HEK293 (cell line): Measurements from ENCODE around the gene TGM6.

Experiments used
- CTCF ChIA-PET: fragments of 350-600 bp; formaldehyde crosslinking; extraction: SDS; loops from one replicate; lab custom pipeline; 2021; ENCODE audit warnings: antibody characterized with exemption; lab: Yijun Ruan, JAX
- POLR2A ChIA-PET: fragments of 300-600 bp; formaldehyde crosslinking; extraction: SDS; loops from one replicate; lab custom pipeline; 2020; ENCODE audit warnings: antibody characterized with exemption, inconsistent platforms; lab: Yijun Ruan, JAX
- H3K27ac ChIP-seq: fragments of 200-500 bp; sonication (Bioruptor generic); 2 replicates; pipeline ENCODE4 v1.5.1; 2014; ENCODE audit warnings: low read depth, low read length, control low read depth, inconsistent platforms; ENCODE audit errors: extremely low read depth
- H3K36me3 ChIP-seq, 2 experiments: fragments of 200-500 bp in 1 of 2; sonication (Bioruptor generic) in 1 of 2; 1 replicate in 1 of 2; 2 replicates in 1 of 2; pipeline ENCODE4 v1.5.1; 2014 to 2017; ENCODE audit warnings: inconsistent platforms in 2 of 2, low read length in 2 of 2; ENCODE audit not compliant: control insufficient read depth in 2 of 2, insufficient read depth in 1 of 2
- H3K4me1 ChIP-seq: fragments of 200-500 bp; sonication (Bioruptor generic); 2 replicates; pipeline ENCODE4 v1.5.1; 2014; ENCODE audit warnings: mild to moderate bottlenecking, low read length, inconsistent platforms; ENCODE audit not compliant: control insufficient read depth, insufficient read depth
- H3K4me3 ChIP-seq: 2 replicates; pipeline ENCODE4 v1.5.1; 2011; ENCODE audit warnings: low read depth, mild to moderate bottlenecking, control low read depth, low read length, moderate library complexity
- H3K9me3 ChIP-seq: fragments of 200-500 bp; sonication (Bioruptor generic); 2 replicates; pipeline ENCODE4 v1.5.1; 2014; ENCODE audit warnings: low read depth, low read length, inconsistent platforms; ENCODE audit not compliant: control insufficient read depth, insufficient read depth
- KLF16 ChIP-seq: fragments of 450-650 bp; formaldehyde crosslinking; IDR thresholded peaks from 2 replicates; pipeline ENCODE4 v1.5.1; 2017; ENCODE audit warnings: missing biosample characterization, missing genetic modification characterization
- KLF9 ChIP-seq: fragments of 450-650 bp; formaldehyde crosslinking; IDR thresholded peaks from 2 replicates; pipeline ENCODE4 v1.5.1; 2016; ENCODE audit warnings: missing biosample characterization, missing genetic modification characterization, low read depth
- MZF1 ChIP-seq: fragments of 450-650 bp; formaldehyde crosslinking; IDR thresholded peaks from 2 replicates; pipeline ENCODE4 v1.5.1; 2017; ENCODE audit warnings: missing biosample characterization, missing genetic modification characterization, borderline replicate concordance
- PRDM4 ChIP-seq: fragments of 450-650 bp; formaldehyde crosslinking; IDR thresholded peaks from 2 replicates; pipeline ENCODE4 v1.5.1; 2017; ENCODE audit warnings: missing biosample characterization, missing genetic modification characterization
- SALL2 ChIP-seq: fragments of 450-650 bp; formaldehyde crosslinking; IDR thresholded peaks from 2 replicates; pipeline ENCODE4 v1.5.0; 2017; ENCODE audit warnings: missing biosample characterization, mild to moderate bottlenecking, missing genetic modification characterization, borderline replicate concordance
- SP2 ChIP-seq: fragments of 450-650 bp; formaldehyde crosslinking; IDR thresholded peaks from 2 replicates; pipeline ENCODE4 v1.5.1; 2016; ENCODE audit warnings: missing biosample characterization, missing genetic modification characterization
- WT1 ChIP-seq: fragments of 450-650 bp; formaldehyde crosslinking; IDR thresholded peaks from 2 replicates; pipeline ENCODE4 v1.5.1; 2016; ENCODE audit warnings: missing biosample characterization, missing genetic modification characterization
- ZNF211 ChIP-seq: fragments of 450-650 bp; formaldehyde crosslinking; IDR thresholded peaks from 2 replicates; pipeline ENCODE4 v1.5.1; 2016; ENCODE audit warnings: low read depth, missing biosample characterization, missing genetic modification characterization
- ZNF366 ChIP-seq: fragments of 450-650 bp; formaldehyde crosslinking; conservative IDR thresholded peaks from 2 replicates; pipeline ENCODE4 v1.5.1; 2016; ENCODE audit warnings: missing biosample characterization, missing genetic modification characterization
- ZNF398 ChIP-seq: fragments of 450-650 bp; formaldehyde crosslinking; IDR thresholded peaks from 2 replicates; pipeline ENCODE4 v1.5.1; 2017; ENCODE audit warnings: missing biosample characterization, missing genetic modification characterization
- ZNF423 ChIP-seq: fragments of 450-650 bp; formaldehyde crosslinking; IDR thresholded peaks from 2 replicates; pipeline ENCODE4 v1.5.1; 2016; ENCODE audit warnings: missing biosample characterization, missing genetic modification characterization
- ZNF48 ChIP-seq: fragments of 450-650 bp; formaldehyde crosslinking; IDR thresholded peaks from 2 replicates; pipeline ENCODE4 v1.5.1; 2016; ENCODE audit warnings: missing biosample characterization, missing genetic modification characterization
- ZNF561 ChIP-seq: fragments of 450-650 bp; IDR thresholded peaks from 2 replicates; pipeline ENCODE4 v1.5.1; 2018; ENCODE audit warnings: missing biosample characterization, missing genetic modification characterization, borderline replicate concordance
- ZNF610 ChIP-seq: fragments of 450-650 bp; formaldehyde crosslinking; IDR thresholded peaks from 2 replicates; pipeline ENCODE4 v1.5.1; 2016; ENCODE audit warnings: missing biosample characterization, missing genetic modification characterization, borderline replicate concordance
- ZNF658 ChIP-seq: fragments of 450-650 bp; formaldehyde crosslinking; IDR thresholded peaks from 2 replicates; pipeline ENCODE4; 2016; ENCODE audit warnings: missing biosample characterization, missing genetic modification characterization
- ZNF660 ChIP-seq: fragments of 450-650 bp; IDR thresholded peaks from 2 replicates; pipeline ENCODE4 v1.5.1; 2018; ENCODE audit warnings: missing biosample characterization, mild to moderate bottlenecking, missing genetic modification characterization
- ZNF776 ChIP-seq: fragments of 450-650 bp; formaldehyde crosslinking; IDR thresholded peaks from 2 replicates; pipeline ENCODE4 v1.5.0; 2017; ENCODE audit warnings: missing biosample characterization, missing genetic modification characterization, borderline replicate concordance
- ZNF777 ChIP-seq: fragments of 450-650 bp; formaldehyde crosslinking; IDR thresholded peaks from 2 replicates; pipeline ENCODE4 v1.5.1; 2017; ENCODE audit warnings: missing biosample characterization, missing genetic modification characterization, borderline replicate concordance
- ZNF830 ChIP-seq: fragments of 450-650 bp; IDR thresholded peaks from 2 replicates; pipeline ENCODE4 v1.5.0; 2018; ENCODE audit warnings: missing biosample characterization, missing genetic modification characterization, low read depth, mild to moderate bottlenecking, moderate library complexity

The TGM6 gene

GRCh38 chr20:2387580-2387979 is 6.9 kb downstream of the TGM6 start:
- Histone ChIP-seq H3K36me3 (no peaks in the 10 kb centered on the region), H3K4me1 (no peaks in the 10 kb centered on the region), H3K27ac (no peak overlapping the region), H3K9me3 (no peaks in the 10 kb centered on the region), H3K4me3 (no peak overlapping the region)
- CTCF ChIA-PET = interaction anchor here (0.6 to 4.0 kb wide), 35 partner anchors 8 to 286 kb away, joined by 3 to 58 read pairs (median 5); no protein-coding TSS in a partner anchor
- POLR2A ChIA-PET = interaction anchor here (0.7 to 1.3 kb wide), 3 partner anchors 72 to 264 kb away, joined by 3 to 4 read pairs (median 3); partner anchors contain the start of gene SNRPB
- TF ChIP-seq ZNF776 (tag by site-specific recombination) (no peak), ZNF610 (tag by site-specific recombination) (no peak), WT1 (tag by site-specific recombination) (no peak), ZNF48 (tag by site-specific recombination) (no peak), SP2 (tag by site-specific recombination) (no peak), SALL2 (tag by site-specific recombination) (no peak)

GRCh38 chr20:2390951-2391675 is 10.4 kb downstream of the TGM6 start:
- ChIA-PET CTCF (interaction anchor here (0.8 to 1.1 kb wide), 2 partner anchors 8 to 384 kb away, joined by 3 read pairs; no protein-coding TSS in a partner anchor), POLR2A (no interaction called here)
- Histone ChIP-seq H3K4me1 (no peaks in the 10 kb centered on the region), H3K27ac (no peak overlapping the region), H3K36me3 (no peaks in the 10 kb centered on the region), H3K4me3 (no peak overlapping the region), H3K9me3 (no peaks in the 10 kb centered on the region)
- no peak for TF ChIP-seq PRDM4 (tag by site-specific recombination)
- TF ChIP-seq ZNF423 (tag by site-specific recombination) = no peak
- no peak for TF ChIP-seq KLF16 (tag by site-specific recombination)
- no peak for TF ChIP-seq ZNF658
- TF ChIP-seq ZNF366 (tag by site-specific recombination) = no peak
- TF ChIP-seq ZNF211 = no peak
- TF ChIP-seq MZF1 (tag by site-specific recombination) = no peak
- TF ChIP-seq ZNF398 = no peak
- no peak for TF ChIP-seq ZNF777 (tag by site-specific recombination)
- TF ChIP-seq ZNF561 (tag by site-specific recombination) = no peak
- TF ChIP-seq ZNF830 (tag by site-specific recombination) = no peak
- no peak for TF ChIP-seq KLF9 (tag by site-specific recombination)
- TF ChIP-seq ZNF660 (tag by site-specific recombination) = no peak
